Nephron progenitor cell (in vitro differentiated cells): ENCODE measurements around the gene ASB8.

Experiments used
- DNase-seq: peaks from one replicate; pipeline ENCODE4 v3.0.0; 2021
- H3K27ac Mint-ChIP-seq: 2 replicates; pipeline ENCODE4 v1.8.0; 2021; ENCODE audit warnings: mild to moderate bottlenecking, moderate library complexity, mixed read lengths
- H3K27me3 Mint-ChIP-seq: 2 replicates; pipeline ENCODE4 v1.8.0; 2021; ENCODE audit warnings: mild to moderate bottlenecking, low read depth, mixed read lengths; ENCODE audit not compliant: poor library complexity
- H3K36me3 Mint-ChIP-seq: 2 replicates; pipeline ENCODE4 v1.8.0; 2021; ENCODE audit warnings: low read depth, mixed read lengths
- H3K4me1 Mint-ChIP-seq: 2 replicates; pipeline ENCODE4 v1.8.0; 2021; ENCODE audit warnings: mixed read lengths
- H3K4me3 Mint-ChIP-seq: 2 replicates; pipeline ENCODE4 v1.8.0; 2021; ENCODE audit warnings: mild to moderate bottlenecking, moderate library complexity, mixed read lengths
- H3K9me3 Mint-ChIP-seq: 2 replicates; pipeline ENCODE4 v1.8.0; 2021; ENCODE audit warnings: mild to moderate bottlenecking, moderate library complexity, mixed read lengths
- TF ChIP-seq, protein P1 (sequence below): fragments of 200-600 bp; sonication (generic); IDR thresholded peaks from 2 replicates; pipeline ENCODE4 v1.5.0; 2021; ENCODE audit warnings: antibody characterized with exemption

ASB8 gene

DNA sequence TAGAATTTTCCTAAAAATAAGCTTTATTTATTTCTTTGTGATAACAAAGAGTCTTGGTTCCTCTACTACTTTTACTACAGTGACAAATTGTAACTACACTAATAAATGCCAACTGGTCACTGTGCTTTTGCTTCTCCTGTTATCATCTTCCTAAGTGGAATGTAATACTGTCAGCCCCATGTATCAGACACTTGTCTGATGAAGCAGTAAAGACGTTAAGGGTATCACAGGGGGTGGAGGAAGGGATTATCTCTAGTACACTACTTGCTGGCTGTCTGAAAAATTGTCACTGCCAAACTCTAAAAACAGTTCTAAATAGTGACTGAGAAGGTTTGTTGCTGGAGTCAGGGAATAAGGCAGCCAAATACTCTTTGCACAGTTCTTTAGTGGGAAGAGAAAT lies 11.3 kb downstream of the ASB8 start:
- no peak for DNase-seq
- TF ChIP-seq, protein P1, sequence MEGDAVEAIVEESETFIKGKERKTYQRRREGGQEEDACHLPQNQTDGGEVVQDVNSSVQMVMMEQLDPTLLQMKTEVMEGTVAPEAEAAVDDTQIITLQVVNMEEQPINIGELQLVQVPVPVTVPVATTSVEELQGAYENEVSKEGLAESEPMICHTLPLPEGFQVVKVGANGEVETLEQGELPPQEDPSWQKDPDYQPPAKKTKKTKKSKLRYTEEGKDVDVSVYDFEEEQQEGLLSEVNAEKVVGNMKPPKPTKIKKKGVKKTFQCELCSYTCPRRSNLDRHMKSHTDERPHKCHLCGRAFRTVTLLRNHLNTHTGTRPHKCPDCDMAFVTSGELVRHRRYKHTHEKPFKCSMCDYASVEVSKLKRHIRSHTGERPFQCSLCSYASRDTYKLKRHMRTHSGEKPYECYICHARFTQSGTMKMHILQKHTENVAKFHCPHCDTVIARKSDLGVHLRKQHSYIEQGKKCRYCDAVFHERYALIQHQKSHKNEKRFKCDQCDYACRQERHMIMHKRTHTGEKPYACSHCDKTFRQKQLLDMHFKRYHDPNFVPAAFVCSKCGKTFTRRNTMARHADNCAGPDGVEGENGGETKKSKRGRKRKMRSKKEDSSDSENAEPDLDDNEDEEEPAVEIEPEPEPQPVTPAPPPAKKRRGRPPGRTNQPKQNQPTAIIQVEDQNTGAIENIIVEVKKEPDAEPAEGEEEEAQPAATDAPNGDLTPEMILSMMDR, result no peak
- Mint-ChIP-seq H3K27ac (peak overlapping the region; percentile 68), H3K9me3 (no peaks in the 10 kb centered on the region), H3K4me1 (peaks cover 7% of the 10 kb centered on the region), H3K27me3 (no peaks in the 10 kb centered on the region), H3K36me3 (peaks cover 73% of the 10 kb centered on the region), H3K4me3 (no peak overlapping the region)

DNA sequence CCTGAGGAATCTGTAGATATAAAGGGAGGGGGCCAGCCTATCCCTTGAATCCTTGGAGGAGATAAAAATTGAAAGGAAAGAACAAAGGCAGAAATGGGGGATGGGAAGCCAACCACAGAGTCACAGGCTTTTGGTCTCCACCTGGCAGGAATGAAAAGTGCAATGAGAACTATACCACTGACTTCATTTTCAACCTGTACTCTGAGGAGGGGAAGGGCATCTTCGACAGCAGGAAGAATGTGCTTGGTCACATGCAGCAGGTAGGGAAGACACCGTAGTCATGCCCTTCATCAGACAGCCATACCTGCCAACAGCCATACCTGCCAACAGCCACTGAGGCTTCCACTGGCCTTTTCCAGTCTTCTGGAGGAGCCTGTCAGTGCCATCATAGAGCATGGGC lies 13.4 kb downstream of the ASB8 start:
- Mint-ChIP-seq H3K4me1 (peaks cover 7% of the 10 kb centered on the region), H3K9me3 (no peaks in the 10 kb centered on the region), H3K27me3 (no peaks in the 10 kb centered on the region), H3K36me3 (peaks cover 67% of the 10 kb centered on the region), H3K4me3 (no peak overlapping the region), H3K27ac (no peak overlapping the region)
- no peak for DNase-seq
- TF ChIP-seq, protein P1, result no peak

DNA sequence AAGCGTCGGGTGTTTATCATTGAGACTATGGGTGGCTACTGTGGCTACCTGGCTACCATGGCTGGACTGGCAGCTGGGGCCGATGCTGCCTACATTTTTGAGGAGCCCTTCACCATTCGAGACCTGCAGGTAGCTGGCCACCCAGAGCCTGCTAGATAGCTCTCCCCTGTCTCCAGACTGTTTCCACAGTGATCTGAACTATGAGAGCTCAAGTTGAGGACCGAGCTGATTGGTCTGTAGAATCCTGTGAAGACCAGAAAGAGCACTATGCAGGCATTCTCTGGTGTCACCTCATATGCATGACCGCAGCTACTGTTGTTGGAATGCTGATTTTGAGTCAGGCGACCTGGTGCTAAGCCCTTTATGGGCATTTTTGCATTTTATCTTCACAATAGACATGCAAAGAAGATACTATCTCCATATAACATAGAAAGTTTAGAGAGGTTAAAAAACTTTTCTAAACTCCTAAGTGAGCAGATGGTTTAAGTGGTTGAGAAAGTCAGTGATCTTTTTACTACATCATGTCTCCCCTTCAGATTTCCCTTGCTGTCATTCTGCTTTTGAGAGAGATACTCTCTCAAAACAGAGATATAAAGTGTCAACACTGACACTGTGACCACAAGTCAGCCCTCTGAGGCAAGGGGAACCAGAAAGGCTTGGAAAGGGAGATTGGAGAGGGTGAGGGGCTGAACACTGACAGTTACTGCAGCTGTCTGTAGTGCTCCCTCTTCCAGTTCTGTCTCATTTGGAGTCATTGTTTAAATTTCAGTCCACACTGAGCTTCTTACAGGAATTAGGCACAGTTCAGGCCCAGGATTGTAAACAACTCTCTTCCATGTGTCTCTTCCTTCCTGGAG lies 14.3 kb downstream of the ASB8 start:
- no peaks in the 10 kb centered on the region for H3K27me3 Mint-ChIP-seq
- TF ChIP-seq, protein P1, result no peak
- no peak for DNase-seq
- no peaks in the 10 kb centered on the region for H3K9me3 Mint-ChIP-seq
- peaks cover 7% of the 10 kb centered on the region for H3K4me1 Mint-ChIP-seq
- H3K27ac Mint-ChIP-seq, result no peak overlapping the region
- H3K36me3 Mint-ChIP-seq, result peaks cover 63% of the 10 kb centered on the region
- no peak overlapping the region for H3K4me3 Mint-ChIP-seq

DNA sequence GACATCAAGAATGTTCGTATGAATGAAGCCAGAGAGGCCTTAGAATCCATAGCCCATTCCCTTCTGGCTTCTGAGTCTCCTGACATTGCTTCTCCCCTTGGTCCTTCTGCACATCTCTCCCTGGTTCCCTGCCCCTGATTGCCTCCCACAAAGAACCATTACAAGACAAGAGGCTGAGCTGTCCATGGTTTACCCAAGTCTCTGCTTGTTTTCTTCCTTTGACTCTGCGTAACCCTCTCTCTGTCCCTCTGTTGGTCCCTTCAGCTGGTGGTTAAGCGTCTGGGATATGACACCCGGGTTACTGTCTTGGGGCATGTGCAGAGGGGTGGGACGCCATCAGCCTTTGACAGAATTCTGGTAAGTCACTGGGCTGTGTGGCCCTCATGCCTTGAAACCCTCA lies 22.3 kb downstream of the ASB8 start:
- TF ChIP-seq, protein P1, result no peak
- Mint-ChIP-seq H3K36me3 (peaks cover 62% of the 10 kb centered on the region), H3K9me3 (no peaks in the 10 kb centered on the region), H3K4me3 (no peak overlapping the region), H3K27ac (no peak overlapping the region), H3K4me1 (no peaks in the 10 kb centered on the region), H3K27me3 (no peaks in the 10 kb centered on the region)
- no peak for DNase-seq

DNA sequence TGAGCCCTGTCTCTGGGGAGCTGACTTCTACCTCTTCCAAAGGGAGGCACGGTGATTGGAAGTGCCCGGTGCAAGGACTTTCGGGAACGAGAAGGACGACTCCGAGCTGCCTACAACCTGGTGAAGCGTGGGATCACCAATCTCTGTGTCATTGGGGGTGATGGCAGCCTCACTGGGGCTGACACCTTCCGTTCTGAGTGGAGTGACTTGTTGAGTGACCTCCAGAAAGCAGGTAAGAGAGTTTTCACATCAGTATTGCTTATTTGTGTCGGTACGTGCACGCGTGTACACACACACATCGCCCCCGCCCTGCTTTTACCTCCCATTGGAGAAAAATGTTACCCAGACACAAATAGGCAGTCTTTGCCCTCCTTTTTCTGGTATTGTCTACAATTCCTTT lies 24.5 kb downstream of the ASB8 start:
- Mint-ChIP-seq H3K27ac (no peak overlapping the region), H3K27me3 (no peaks in the 10 kb centered on the region), H3K9me3 (no peaks in the 10 kb centered on the region), H3K4me3 (no peak overlapping the region), H3K4me1 (no peaks in the 10 kb centered on the region), H3K36me3 (peaks cover 77% of the 10 kb centered on the region)
- no peak for DNase-seq
- TF ChIP-seq, protein P1, result no peak

DNA sequence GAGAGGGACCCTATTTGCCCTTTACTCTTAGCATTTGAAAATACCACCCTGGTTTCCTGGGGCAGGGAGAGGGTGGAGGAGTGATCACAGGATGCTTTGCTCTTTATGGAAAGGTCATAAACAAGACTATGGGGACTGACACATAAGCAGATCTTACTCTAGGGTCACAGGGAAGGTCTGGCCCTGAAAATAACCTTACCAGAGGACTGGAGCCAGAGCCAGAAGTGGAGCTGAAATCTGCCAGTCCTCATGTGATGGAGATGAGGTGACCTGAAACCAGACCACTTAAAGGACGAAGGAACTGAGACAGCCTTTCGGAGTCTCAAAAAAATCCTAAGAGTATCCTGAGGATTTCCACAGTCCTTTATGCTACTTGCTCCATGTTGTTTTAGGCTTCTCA lies 25.8 kb downstream of the ASB8 start:
- H3K36me3 Mint-ChIP-seq, result peaks cover 83% of the 10 kb centered on the region
- H3K4me1 Mint-ChIP-seq, result no peaks in the 10 kb centered on the region
- DNase-seq, result no peak
- TF ChIP-seq, protein P1, result no peak
- H3K27me3 Mint-ChIP-seq, result no peaks in the 10 kb centered on the region
- H3K27ac Mint-ChIP-seq, result no peak overlapping the region
- H3K9me3 Mint-ChIP-seq, result no peaks in the 10 kb centered on the region
- H3K4me3 Mint-ChIP-seq, result no peak overlapping the region
